Mesenchymal stem cell (in vitro differentiated cells and primary cell): Measurements from ENCODE around the gene JAKMIP1.

Source experiments
- DNase-seq: peaks from one replicate; pipeline ENCODE4 v3.0.0-alpha.2; 2013
- H2AFZ ChIP-seq: one replicate; pipeline ENCODE4 v1.6.1; 2013; ENCODE audit warnings: low read depth, mild to moderate bottlenecking, control low read depth, inconsistent platforms, low read length, moderate library complexity
- H2AK5ac ChIP-seq: 2 replicates; pipeline ENCODE4 v1.6.1; 2013; ENCODE audit warnings: low read length, moderate library complexity, mild to moderate bottlenecking, inconsistent platforms; ENCODE audit not compliant: severe bottlenecking
- H2BK120ac ChIP-seq: one replicate; pipeline ENCODE4 v1.6.1; 2013; ENCODE audit warnings: low read depth, mild to moderate bottlenecking, inconsistent platforms, low read length, moderate library complexity
- H2BK12ac ChIP-seq, 2 experiments: one replicate each; pipeline ENCODE4 v1.6.1; 2013; ENCODE audit warnings: inconsistent platforms in 2 of 2, low read length in 2 of 2, mild to moderate bottlenecking in 2 of 2, moderate library complexity in 2 of 2, control low read depth in 1 of 2
- H2BK15ac ChIP-seq: one replicate; pipeline ENCODE4 v1.6.1; 2013; ENCODE audit warnings: mild to moderate bottlenecking, low read depth, inconsistent platforms; ENCODE audit not compliant: poor library complexity, severe bottlenecking
- H2BK5ac ChIP-seq: 2 replicates; pipeline ENCODE4 v1.6.1; 2013; ENCODE audit warnings: low read depth, mild to moderate bottlenecking, low read length, control low read depth, inconsistent platforms; ENCODE audit not compliant: poor library complexity, severe bottlenecking
- H3K14ac ChIP-seq, 2 experiments: one replicate each; pipeline ENCODE4 v1.6.1; 2013; ENCODE audit warnings: inconsistent platforms in 2 of 2, low read length in 2 of 2, control low read depth in 1 of 2, mild to moderate bottlenecking in 1 of 2, moderate library complexity in 1 of 2
- H3K18ac ChIP-seq, 2 experiments: one replicate each; pipeline ENCODE4 v1.6.1; 2013; ENCODE audit warnings: inconsistent platforms in 2 of 2, low read length in 2 of 2, control low read depth in 1 of 2, low read depth in 1 of 2, mild to moderate bottlenecking in 1 of 2
- H3K23ac ChIP-seq, 2 experiments: one replicate each; pipeline ENCODE4 v1.6.1; 2013; ENCODE audit warnings: inconsistent platforms in 2 of 2, low read length in 2 of 2, mild to moderate bottlenecking in 2 of 2, moderate library complexity in 2 of 2, control low read depth in 1 of 2
- H3K27ac ChIP-seq: 2 replicates; pipeline ENCODE4 v1.5.1; 2013; ENCODE audit warnings: mild to moderate bottlenecking, moderate library complexity, low read length, control low read depth, inconsistent platforms; ENCODE audit not compliant: poor library complexity, severe bottlenecking
- H3K27me3 ChIP-seq, 2 experiments: 2 replicates each; pipeline versions ENCODE4 v1.6.1 to v1.7.0; 2013; ENCODE audit warnings: low read length in 2 of 2, mild to moderate bottlenecking in 2 of 2, moderate library complexity in 2 of 2, control low read depth in 1 of 2, inconsistent platforms in 1 of 2; ENCODE audit not compliant: control insufficient read depth in 1 of 2, insufficient read depth in 1 of 2
- H3K36me3 ChIP-seq, 2 experiments: 2 replicates each; pipeline versions ENCODE4 v1.6.1 to v1.7.0; 2013; ENCODE audit warnings: low read length in 2 of 2, control low read depth in 1 of 2, inconsistent platforms in 1 of 2, low read depth in 1 of 2, mild to moderate bottlenecking in 1 of 2; ENCODE audit not compliant: insufficient read depth in 2 of 2, control insufficient read depth in 1 of 2
- H3K4ac ChIP-seq, 2 experiments: one replicate each; pipeline ENCODE4 v1.6.1; 2013; ENCODE audit warnings: inconsistent platforms in 2 of 2, low read length in 2 of 2, mild to moderate bottlenecking in 2 of 2, moderate library complexity in 2 of 2, control low read depth in 1 of 2, low read depth in 1 of 2
- H3K4me1 ChIP-seq: 2 replicates; pipeline ENCODE4 v1.6.1; 2013; ENCODE audit warnings: low read depth, low read length, control low read depth; ENCODE audit not compliant: control insufficient read depth, insufficient read depth
- H3K4me2 ChIP-seq: 2 replicates; pipeline ENCODE4 v1.6.1; 2013; ENCODE audit warnings: low read length, mild to moderate bottlenecking, inconsistent platforms; ENCODE audit not compliant: poor library complexity, severe bottlenecking
- H3K4me3 ChIP-seq, 2 experiments: 2 replicates each; pipeline versions ENCODE4 v1.5.1 to v1.7.0; 2013; ENCODE audit warnings: low read length in 2 of 2, mild to moderate bottlenecking in 2 of 2, control low read depth in 1 of 2, low read depth in 1 of 2; ENCODE audit not compliant: insufficient read depth in 1 of 2
- H3K79me1 ChIP-seq: replicated peaks from 2 replicates; pipeline ENCODE4 v1.6.1; 2013; ENCODE audit warnings: mild to moderate bottlenecking, control low read depth, low read length, inconsistent platforms; ENCODE audit not compliant: poor library complexity, severe bottlenecking
- H3K9ac ChIP-seq: 2 replicates; pipeline ENCODE4 v1.7.0; 2013; ENCODE audit warnings: mild to moderate bottlenecking, low read length, moderate library complexity
- H3K9me3 ChIP-seq: 2 replicates; pipeline ENCODE4 v1.7.0; 2013; ENCODE audit warnings: mild to moderate bottlenecking, low read length; ENCODE audit not compliant: control insufficient read depth
- H4K8ac ChIP-seq: one replicate; pipeline ENCODE4 v1.6.1; 2013; ENCODE audit warnings: inconsistent platforms, mild to moderate bottlenecking, low read length, moderate library complexity
- H4K91ac ChIP-seq: one replicate; pipeline ENCODE4 v1.6.1; 2013; ENCODE audit warnings: mild to moderate bottlenecking, low read length, inconsistent platforms
- WGBS: methylation state at CpG from one replicate; pipeline ENCODE4 v1.1.7; 2013; ENCODE audit warnings: mixed read lengths; 5-methylcytosine and 5-hydroxymethylcytosine counted together

Gene JAKMIP1

GRCh38 chr4:6116696-6117285 lies 83.6 kb downstream of the JAKMIP1 start:
- H3K36me3 ChIP-seq: no peaks in the 10 kb centered on the region
- H3K27me3 ChIP-seq: peaks cover 0 to 43% of the 10 kb centered on the region in 2 experiments
- H3K4me1 ChIP-seq: no peaks in the 10 kb centered on the region
- DNase-seq: no peak
- H3K4ac ChIP-seq: no peak overlapping the region
- no peak overlapping the region for H3K27ac ChIP-seq
- H4K91ac ChIP-seq: no peak overlapping the region
- H4K8ac ChIP-seq: no peak overlapping the region
- H2BK12ac ChIP-seq: no peak overlapping the region
- no peak overlapping the region for H3K9ac ChIP-seq
- H2BK15ac ChIP-seq: no peak overlapping the region
- H2BK120ac ChIP-seq: no peak overlapping the region
- WGBS: 47% methylated on average over 15 of the region's 15 CpGs
- H3K4me3 ChIP-seq: no peak overlapping the region
- no peak overlapping the region for H3K18ac ChIP-seq
- no peak overlapping the region for H3K14ac ChIP-seq
- H3K79me1 ChIP-seq: no peaks in the 10 kb centered on the region
- H2AFZ ChIP-seq: no peak overlapping the region
- no peak overlapping the region for H2AK5ac ChIP-seq
- H2BK5ac ChIP-seq: no peak overlapping the region
- no peak overlapping the region for H3K23ac ChIP-seq
- H3K9me3 ChIP-seq: no peaks in the 10 kb centered on the region
- H3K4me2 ChIP-seq: no peak overlapping the region

- Histone ChIP-seq H3K4me3 (no peak overlapping the region), H3K9ac (no peak overlapping the region), H2AFZ (no peak overlapping the region), H3K27ac (no peak overlapping the region), H3K27me3 (peaks cover 0 to 50% of the 10 kb centered on the region in 2 experiments), H2AK5ac (no peak overlapping the region), H3K23ac (no peak overlapping the region), H3K36me3 (no peaks in the 10 kb centered on the region), H3K4ac (no peak overlapping the region), H3K9me3 (no peaks in the 10 kb centered on the region), H4K8ac (no peak overlapping the region), H2BK12ac (no peak overlapping the region), H4K91ac (no peak overlapping the region), H2BK120ac (no peak overlapping the region), H3K18ac (no peak overlapping the region), H3K14ac (no peak overlapping the region), H3K4me1 (no peaks in the 10 kb centered on the region), H2BK15ac (no peak overlapping the region), H2BK5ac (no peak overlapping the region), H3K4me2 (no peak overlapping the region), H3K79me1 (no peaks in the 10 kb centered on the region)
- WGBS: 86% methylated on average over 20 of the region's 23 CpGs
- DNase-seq: no peak
Measured at GRCh38 chr4:6115746-6116586, 84.4 kb downstream of the JAKMIP1 start.

GRCh38 chr4:6115342-6115741 lies 85.0 kb downstream of the JAKMIP1 start:
- no peak overlapping the region for H2BK120ac ChIP-seq
- H2AFZ ChIP-seq: no peak overlapping the region
- no peak overlapping the region for H3K9ac ChIP-seq
- H4K91ac ChIP-seq: no peak overlapping the region
- H3K36me3 ChIP-seq: no peaks in the 10 kb centered on the region
- no peak overlapping the region for H2AK5ac ChIP-seq
- no peak overlapping the region for H3K4ac ChIP-seq
- no peak overlapping the region for H3K4me3 ChIP-seq
- H2BK15ac ChIP-seq: no peak overlapping the region
- WGBS: 59% methylated on average over 3 of the region's 5 CpGs
- no peak overlapping the region for H4K8ac ChIP-seq
- no peak overlapping the region for H3K27ac ChIP-seq
- H3K4me2 ChIP-seq: no peak overlapping the region
- H3K14ac ChIP-seq: no peak overlapping the region
- DNase-seq: no peak
- no peak overlapping the region for H3K23ac ChIP-seq
- no peaks in the 10 kb centered on the region for H3K9me3 ChIP-seq
- peaks cover 0 to 52% of the 10 kb centered on the region in 2 experiments for H3K27me3 ChIP-seq
- H2BK12ac ChIP-seq: no peak overlapping the region
- H2BK5ac ChIP-seq: no peak overlapping the region
- H3K79me1 ChIP-seq: no peaks in the 10 kb centered on the region
- no peaks in the 10 kb centered on the region for H3K4me1 ChIP-seq
- no peak overlapping the region for H3K18ac ChIP-seq

GRCh38 chr4:6114601-6115000 lies 85.7 kb downstream of the JAKMIP1 start:
- Histone ChIP-seq H3K14ac (no peak overlapping the region), H3K9ac (no peak overlapping the region), H3K79me1 (no peaks in the 10 kb centered on the region), H4K91ac (no peak overlapping the region), H3K27me3 (peaks cover 0 to 59% of the 10 kb centered on the region in 2 experiments), H3K9me3 (no peaks in the 10 kb centered on the region), H2AFZ (no peak overlapping the region), H2BK120ac (no peak overlapping the region), H3K4me2 (no peak overlapping the region), H3K4ac (no peak overlapping the region), H3K18ac (no peak overlapping the region), H3K36me3 (no peaks in the 10 kb centered on the region), H3K27ac (no peak overlapping the region), H3K4me1 (no peaks in the 10 kb centered on the region), H2BK15ac (no peak overlapping the region), H3K4me3 (no peak overlapping the region), H2AK5ac (no peak overlapping the region), H3K23ac (no peak overlapping the region), H2BK5ac (no peak overlapping the region), H2BK12ac (no peak overlapping the region), H4K8ac (no peak overlapping the region)
- WGBS: 77% methylated on average over 6 of the region's 7 CpGs
- DNase-seq: no peak
